ENCODE measurements around the gene SYNE2.

DNA sequence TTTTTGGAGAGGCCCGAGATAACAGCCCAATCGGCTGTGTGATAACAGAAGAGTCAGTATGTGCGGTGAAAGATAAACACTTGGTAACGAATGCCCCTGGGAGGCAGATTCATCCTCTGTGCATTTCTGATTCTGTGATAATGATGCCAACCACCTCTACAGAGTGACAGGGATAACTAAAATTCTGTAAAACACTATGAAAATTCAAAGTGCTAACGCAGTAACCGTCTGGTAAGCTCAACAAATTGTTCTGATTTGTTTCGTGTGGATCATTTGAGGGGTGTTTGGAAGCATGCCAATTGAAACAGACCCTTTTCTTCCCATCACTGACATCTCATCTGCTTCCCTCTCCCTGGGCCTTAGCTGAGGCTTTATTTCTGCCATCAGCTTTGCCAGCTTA is 365.0 kb downstream of the SYNE2 start:
- TF ChIP-seq, protein P1, sequence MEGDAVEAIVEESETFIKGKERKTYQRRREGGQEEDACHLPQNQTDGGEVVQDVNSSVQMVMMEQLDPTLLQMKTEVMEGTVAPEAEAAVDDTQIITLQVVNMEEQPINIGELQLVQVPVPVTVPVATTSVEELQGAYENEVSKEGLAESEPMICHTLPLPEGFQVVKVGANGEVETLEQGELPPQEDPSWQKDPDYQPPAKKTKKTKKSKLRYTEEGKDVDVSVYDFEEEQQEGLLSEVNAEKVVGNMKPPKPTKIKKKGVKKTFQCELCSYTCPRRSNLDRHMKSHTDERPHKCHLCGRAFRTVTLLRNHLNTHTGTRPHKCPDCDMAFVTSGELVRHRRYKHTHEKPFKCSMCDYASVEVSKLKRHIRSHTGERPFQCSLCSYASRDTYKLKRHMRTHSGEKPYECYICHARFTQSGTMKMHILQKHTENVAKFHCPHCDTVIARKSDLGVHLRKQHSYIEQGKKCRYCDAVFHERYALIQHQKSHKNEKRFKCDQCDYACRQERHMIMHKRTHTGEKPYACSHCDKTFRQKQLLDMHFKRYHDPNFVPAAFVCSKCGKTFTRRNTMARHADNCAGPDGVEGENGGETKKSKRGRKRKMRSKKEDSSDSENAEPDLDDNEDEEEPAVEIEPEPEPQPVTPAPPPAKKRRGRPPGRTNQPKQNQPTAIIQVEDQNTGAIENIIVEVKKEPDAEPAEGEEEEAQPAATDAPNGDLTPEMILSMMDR (IDR thresholded peaks at IDR 0.05; ENCODE audit: control extremely low read depth in 1 of 3, insufficient read depth in 1 of 3, low read depth in 1 of 3, low read length in 3 of 3) = no peak
- TF ChIP-seq CBX5 (IDR thresholded peaks at IDR 0.05; ENCODE audit: low read depth, low read length) (no peak), JUN (IDR thresholded peaks at IDR 0.05; ENCODE audit: low read depth, low read length) (no peak), ASH2L (IDR thresholded peaks at IDR 0.05; ENCODE audit: low read length) (no peak), EZH2 (IDR thresholded peaks at IDR 0.05; ENCODE audit: low read depth, low read length, severe bottlenecking) (no peak), POLR2A (IDR thresholded peaks at IDR 0.05; ENCODE audit: control extremely low read depth in 1 of 2, low read depth in 2 of 2, low read length in 2 of 2) (no peak), SP1 (IDR thresholded peaks at IDR 0.05; ENCODE audit: low read depth, low read length) (no peak), SUZ12 (IDR thresholded peaks at IDR 0.05; ENCODE audit: low read length) (no peak), HDAC6 (IDR thresholded peaks at IDR 0.05; ENCODE audit: low read depth, low read length) (no peak), CEBPB (IDR thresholded peaks at IDR 0.05; ENCODE audit: low read depth, low read length) (no peak)
- TF ChIP-seq, protein P2, sequence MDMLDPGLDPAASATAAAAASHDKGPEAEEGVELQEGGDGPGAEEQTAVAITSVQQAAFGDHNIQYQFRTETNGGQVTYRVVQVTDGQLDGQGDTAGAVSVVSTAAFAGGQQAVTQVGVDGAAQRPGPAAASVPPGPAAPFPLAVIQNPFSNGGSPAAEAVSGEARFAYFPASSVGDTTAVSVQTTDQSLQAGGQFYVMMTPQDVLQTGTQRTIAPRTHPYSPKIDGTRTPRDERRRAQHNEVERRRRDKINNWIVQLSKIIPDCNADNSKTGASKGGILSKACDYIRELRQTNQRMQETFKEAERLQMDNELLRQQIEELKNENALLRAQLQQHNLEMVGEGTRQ (IDR thresholded peaks at IDR 0.05; ENCODE audit: low read length) = no peak

Data from H1 (cell line).